G401 (cell line): ENCODE results near the gene ST3GAL5. TPM values are rescaled to one million over a fixed set of nuclear protein-coding genes. Genes with fewer than 3 reads are reported as not detected.
A peak's percentile ranks its signal among the peaks of the same experiment; 100 is the strongest.
"Not testable (repeated sequence)": the region's sequence is repeated elsewhere in the genome, so short reads cannot be mapped to it uniquely, and the experiment has no call there.

ENCODE experiments used
- DNase-seq: peaks from one replicate; pipeline ENCODE4 v3.0.0-alpha.2; 2015; ENCODE audit warnings: low spot score
- in situ Hi-C: cut with HindIII; loops from 2 replicates; pipeline ENCODE4 v1.10.0; 2016; ENCODE audit warnings: low sequenced_read_pairs, mixed read lengths
- total RNA-seq: library from RNA; depleted of rRNA; stranded (reverse); fragments of >200 nt; shearing (Covaris generic); gene quantifications from 2 replicates; pipeline ENCODE4 v1.2.3, GENCODE V29; 2014

The ST3GAL5 gene
- total RNA-seq, 1 experiment from 2014 or later = 118 TPM

- no peak for DNase-seq
- in situ Hi-C loops = no loop called here
Measured at GRCh38 chr2:85850451-85850850, 38.3 kb downstream of the ST3GAL5 start.

GRCh38 chr2:85847051-85847588 lies 41.7 kb downstream of the ST3GAL5 start:
- DNase-seq = no peak
- in situ Hi-C loops = no loop called here

DNA sequence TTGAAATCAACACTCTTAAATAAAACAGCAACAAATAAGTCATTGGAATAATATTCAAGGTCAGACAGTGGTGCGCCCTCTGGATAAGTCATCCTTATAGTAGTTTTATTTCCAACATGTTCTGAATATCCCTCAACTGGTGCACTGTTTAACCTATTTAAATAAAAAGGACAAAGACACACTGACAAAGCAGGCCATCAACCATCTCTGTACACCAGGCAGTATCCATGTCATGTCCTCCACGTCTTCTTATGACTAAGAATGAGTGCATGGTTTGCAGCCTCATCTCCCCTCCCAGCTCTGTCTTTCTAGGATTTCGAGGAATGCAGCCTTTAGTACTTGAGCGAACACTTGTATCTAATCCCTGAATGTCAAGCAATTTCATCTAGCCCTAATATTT lies 42.4 kb downstream of the ST3GAL5 start:
- no peak for DNase-seq
- in situ Hi-C loops = no loop called here

GRCh38 chr2:85844486-85844885 lies 44.3 kb downstream of the ST3GAL5 start:
- in situ Hi-C loops = no loop called here

DNA sequence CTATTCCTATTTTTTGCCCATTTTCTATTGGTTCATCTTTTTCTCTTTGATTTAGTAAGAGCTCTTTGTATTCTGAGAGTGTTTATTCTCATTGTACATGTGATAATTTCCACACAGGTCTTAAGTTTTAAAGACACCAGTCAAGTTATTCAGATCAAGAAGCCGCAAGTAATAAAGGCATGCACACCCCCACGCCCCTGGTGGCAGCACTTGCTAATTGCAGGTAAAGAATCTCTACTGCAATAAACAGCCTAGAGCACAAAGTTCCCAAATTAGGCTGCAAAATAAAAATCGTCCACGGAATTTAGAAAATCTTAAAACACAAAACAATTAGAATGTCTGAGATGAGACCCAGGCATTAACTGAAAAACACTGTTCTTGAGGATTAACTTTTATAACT lies 45.2 kb downstream of the ST3GAL5 start:
- in situ Hi-C loops = no loop called here

More at GRCh38 chr2:85844486-85844885, 44.3 kb downstream of the ST3GAL5 start:
- DNase-seq = no peak

DNA sequence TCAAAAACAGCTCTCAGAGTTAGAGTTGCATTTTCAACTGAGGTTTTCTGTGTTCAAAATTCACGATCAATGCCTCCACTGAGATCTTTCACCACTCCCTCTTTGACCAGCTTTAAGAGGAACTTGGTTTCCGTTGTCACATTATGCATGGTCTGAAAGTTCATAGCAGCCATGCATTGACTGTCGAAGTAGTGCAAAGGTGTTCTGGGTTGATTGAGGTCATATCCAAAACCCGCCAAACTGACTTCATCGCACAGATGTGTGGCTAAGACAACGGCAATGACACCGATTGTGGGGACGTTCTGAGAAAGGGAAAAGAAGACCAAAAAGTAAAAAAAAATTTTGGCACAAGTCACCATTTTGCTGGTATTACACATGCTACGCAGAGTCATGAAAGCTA lies 48.7 kb downstream of the ST3GAL5 start:
- in situ Hi-C loops = no loop called here
- DNase-seq = no peak

More for the DNA sequence above, 45.2 kb downstream of the ST3GAL5 start:
- no peak for DNase-seq

GRCh38 chr2:85839461-85839860 lies 49.3 kb downstream of the ST3GAL5 start:
- in situ Hi-C loops = no loop called here
- no peak for DNase-seq

DNA sequence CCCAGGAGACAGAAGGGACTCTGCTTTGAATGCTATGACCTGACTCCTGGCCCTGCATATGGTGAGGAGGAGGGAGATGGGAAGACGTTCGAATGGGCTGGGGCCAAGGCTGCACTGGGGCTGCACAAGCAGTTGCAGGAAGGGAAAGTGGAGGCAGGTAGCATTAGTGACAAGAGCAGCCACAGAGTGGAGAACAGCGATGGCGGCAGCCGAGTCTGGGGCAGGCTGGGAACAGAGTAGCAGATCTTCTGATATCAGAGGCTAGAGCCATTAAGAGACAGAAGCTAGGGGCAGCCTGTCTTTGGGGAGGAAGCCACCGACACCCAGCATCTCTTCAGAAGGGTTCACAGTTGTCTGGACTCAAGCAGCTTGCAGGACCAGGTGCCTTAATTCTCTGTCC lies 50.1 kb downstream of the ST3GAL5 start:
- no peak for DNase-seq

GRCh38 chr2:85838181-85838580 lies 50.6 kb downstream of the ST3GAL5 start:
- in situ Hi-C loops = no loop called here
- peak; percentile 25 for DNase-seq

More for the DNA sequence above, 50.1 kb downstream of the ST3GAL5 start:
- in situ Hi-C loops = no loop called here

DNA sequence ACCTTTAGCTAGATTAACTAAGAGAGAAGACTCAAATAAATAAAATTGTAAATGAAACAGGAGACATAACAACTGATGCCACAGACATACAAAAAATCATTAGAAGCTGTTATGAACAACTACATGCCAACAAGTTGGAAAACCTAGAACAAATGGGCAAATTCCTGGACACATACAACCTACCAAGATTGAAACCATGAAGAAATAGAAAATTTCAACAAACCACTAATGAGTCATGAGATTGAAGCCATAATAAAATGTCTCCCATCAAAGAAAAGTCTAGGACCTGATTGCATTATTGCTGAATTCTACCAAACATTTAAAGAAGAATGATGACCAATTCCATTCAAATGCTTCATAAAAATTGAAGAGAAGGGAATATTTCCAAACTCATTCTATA lies 54.3 kb downstream of the ST3GAL5 start:
- DNase-seq = no peak
- in situ Hi-C loops = no loop called here

GRCh38 chr2:85831735-85832134 lies 57.1 kb downstream of the ST3GAL5 start:
- DNase-seq = no peak
- in situ Hi-C loops = no loop called here

DNA sequence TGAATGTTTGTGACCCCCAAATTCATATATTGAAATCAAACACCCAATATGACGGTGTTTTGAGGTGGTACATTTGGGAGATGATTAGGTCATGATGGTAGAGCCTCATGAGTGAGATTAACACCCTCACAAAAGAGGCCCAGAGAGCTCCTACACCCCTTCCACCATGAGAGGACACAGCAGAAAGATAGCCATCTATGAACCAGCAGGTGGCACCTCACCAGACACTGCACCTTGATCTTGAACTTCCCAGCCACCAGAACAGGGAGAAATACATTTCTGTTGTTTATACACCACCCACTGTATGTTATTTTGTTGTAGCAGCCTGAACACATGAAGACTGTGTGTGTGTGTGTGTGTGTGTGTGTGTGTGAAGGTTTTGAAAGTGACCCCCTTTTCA lies 58.1 kb downstream of the ST3GAL5 start:
- in situ Hi-C loops = no loop called here
- DNase-seq = no peak

- in situ Hi-C loops, DNase-seq: not testable (repeated sequence)
Measured at GRCh38 chr2:85829394-85829793, 59.4 kb downstream of the ST3GAL5 start.

- in situ Hi-C loops = no loop called here
- DNase-seq = no peak
Measured at GRCh38 chr2:85828725-85829124, 60.1 kb downstream of the ST3GAL5 start.

- peak; percentile 10 for DNase-seq
- in situ Hi-C loops = no loop called here
Measured at GRCh38 chr2:85827879-85828569, 60.8 kb downstream of the ST3GAL5 start.

DNA sequence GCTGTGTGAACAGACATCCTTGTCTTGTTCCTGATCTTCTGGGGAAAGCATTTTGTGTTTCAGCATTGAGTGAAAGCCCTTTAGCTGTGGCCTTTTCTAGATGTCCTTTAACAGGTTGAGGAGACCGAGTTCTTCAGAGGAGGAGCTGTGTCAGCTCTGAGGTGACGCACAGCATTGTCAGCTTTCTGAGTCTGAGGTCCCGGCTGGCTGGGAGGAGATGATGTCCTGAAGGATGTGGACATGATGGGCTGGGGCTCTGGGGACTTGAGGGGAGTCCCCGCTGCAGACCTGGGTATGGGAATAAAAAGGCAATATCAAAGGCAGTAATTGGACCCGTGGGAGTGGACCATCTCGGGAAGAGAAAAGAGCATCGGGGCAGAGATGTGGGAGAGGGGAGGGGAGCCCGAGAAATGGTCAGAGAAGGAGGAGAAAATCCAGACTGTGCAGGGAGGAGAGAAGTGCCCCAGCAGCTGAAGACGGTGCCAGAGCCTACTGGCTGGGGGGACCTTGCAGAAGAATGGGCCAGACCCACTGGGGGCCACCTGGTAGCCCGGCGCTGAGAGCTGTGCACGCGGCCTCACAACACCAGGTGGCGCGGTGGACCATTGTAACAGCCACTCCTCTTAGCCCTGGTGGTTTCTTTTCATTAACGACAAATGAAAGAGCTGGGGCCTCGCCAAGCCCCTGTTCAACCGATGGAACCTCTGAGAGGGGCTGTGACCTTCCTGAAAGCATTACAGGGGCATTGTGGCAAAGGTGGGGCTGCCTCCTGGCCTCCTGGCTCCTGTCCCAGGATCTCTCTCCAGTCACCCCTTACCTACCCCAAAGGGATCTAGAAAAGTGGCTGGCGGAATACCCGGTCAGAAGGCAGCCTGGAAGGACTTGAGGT lies 61.6 kb downstream of the ST3GAL5 start:
- in situ Hi-C loops = no loop called here
- DNase-seq = peak; percentile 77

DNA sequence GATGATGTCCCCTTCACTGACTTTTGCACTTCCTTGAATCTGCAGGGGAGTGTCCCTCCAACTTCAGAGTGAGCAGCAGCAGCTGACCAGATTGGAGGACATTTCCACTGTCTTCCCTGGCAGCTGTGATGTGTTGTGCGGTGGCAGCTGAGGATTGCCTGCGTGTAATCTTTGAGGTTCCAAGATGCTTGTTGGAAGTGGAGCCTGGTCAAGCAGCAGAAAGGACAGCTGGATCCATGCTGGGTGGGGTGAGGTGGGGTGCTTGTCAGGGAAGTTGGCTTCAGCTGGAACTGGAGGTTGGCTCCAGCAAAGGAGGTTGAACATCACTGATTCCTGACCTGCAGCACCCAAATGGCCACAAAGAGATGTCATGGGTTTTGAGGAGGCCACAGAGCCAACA lies 64.8 kb downstream of the ST3GAL5 start:
- in situ Hi-C loops = loop anchor here (25.0 kb wide), 1 partner anchor 112 kb away; no protein-coding TSS in a partner anchor
- DNase-seq = no peak

DNA sequence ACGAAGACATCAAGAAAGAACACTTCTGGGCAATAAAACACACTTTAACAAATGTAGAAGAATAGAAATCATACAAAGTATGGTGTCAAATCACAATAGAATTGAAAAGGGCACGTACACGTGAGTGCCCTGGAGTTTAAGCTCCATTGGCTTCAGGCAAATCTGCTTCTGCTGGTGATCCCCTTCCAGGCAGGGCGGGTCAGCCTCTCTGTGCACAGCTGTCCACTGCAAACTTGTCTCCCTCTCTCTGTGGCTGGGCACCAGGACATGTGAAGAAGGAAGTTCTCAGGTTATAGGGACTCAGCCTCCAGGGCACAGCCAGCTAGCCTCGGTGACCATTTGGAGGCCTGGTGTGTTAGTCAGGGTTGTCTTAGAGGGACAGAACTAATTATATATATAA lies 66.0 kb downstream of the ST3GAL5 start:
- in situ Hi-C loops = loop anchor here (25.0 kb wide), 1 partner anchor 110 kb away; no protein-coding TSS in a partner anchor
- no peak for DNase-seq

- in situ Hi-C loops = loop anchor here (25.0 kb wide), 1 partner anchor 108 kb away; no protein-coding TSS in a partner anchor
- DNase-seq = no peak
Measured at GRCh38 chr2:85819811-85820510, 68.8 kb downstream of the ST3GAL5 start.
